ENCODE results near the gene OR4C12. TPM values are rescaled to one million over a fixed set of nuclear protein-coding genes. Genes with fewer than 3 reads are reported as not detected.

Gene OR4C12
- total RNA-seq, 1 experiment from 2014 or later, result not detected

GRCh38 chr11:50030193-50030592, 47.9 kb upstream of the OR4C12 start:
- H3K27ac ChIP-seq (ENCODE audit: insufficient read length, low read depth, low read length), result no peak overlapping the region
- no peaks in the 10 kb centered on the region for H3K23me2 ChIP-seq (ENCODE audit: insufficient read length, low read depth, low read length, poor library complexity, severe bottlenecking)
- no peak overlapping the region for H3K23ac ChIP-seq (ENCODE audit: insufficient read length, low read depth, low read length)
- H4K91ac ChIP-seq (ENCODE audit: insufficient read length, low read depth, low read length), result no peak overlapping the region
- H3K27me3 ChIP-seq (ENCODE audit: insufficient read depth, low read length), result no peaks in the 10 kb centered on the region
- no peak overlapping the region for H2BK12ac ChIP-seq (ENCODE audit: insufficient read length, low read depth, low read length)
- H3K4me1 ChIP-seq (ENCODE audit: insufficient read depth, low read length), result no peaks in the 10 kb centered on the region
- Mint-ChIP-seq H3K4me1 (no peaks in the 10 kb centered on the region), H3K36me3 (ENCODE audit: insufficient read depth in 1 of 3, low read depth in 3 of 3) (peaks cover 0 to 44% (median 17%) of the 10 kb centered on the region in 3 experiments; a peak in 5 of 7 replicates), H3K27ac (no peak overlapping the region), H3K9me3 (peaks cover 88 to 89% of the 10 kb centered on the region in 2 experiments), H3K27me3 (ENCODE audit: low read depth) (no peaks in the 10 kb centered on the region), H3K4me3 (no peak overlapping the region)
- H4K5ac ChIP-seq (ENCODE audit: insufficient read length, low read depth, low read length), result no peak overlapping the region
- H3K9me3 ChIP-seq (ENCODE audit: control insufficient read depth, low read depth, low read length), result peaks cover 71% of the 10 kb centered on the region
- H3K79me2 ChIP-seq (ENCODE audit: insufficient read depth, low read length), result no peaks in the 10 kb centered on the region
- no peak overlapping the region for H2BK20ac ChIP-seq (ENCODE audit: low read depth, low read length, poor library complexity, severe bottlenecking)
- H3K4ac ChIP-seq (ENCODE audit: low read depth, low read length), result no peak overlapping the region
- H4K20me1 ChIP-seq (ENCODE audit: control insufficient read depth, insufficient read depth, insufficient read length), result no peaks in the 10 kb centered on the region
- no peak overlapping the region for H4K8ac ChIP-seq (replicated peaks; ENCODE audit: insufficient read length, low read depth, low read length)
- TF ChIP-seq, protein P1, sequence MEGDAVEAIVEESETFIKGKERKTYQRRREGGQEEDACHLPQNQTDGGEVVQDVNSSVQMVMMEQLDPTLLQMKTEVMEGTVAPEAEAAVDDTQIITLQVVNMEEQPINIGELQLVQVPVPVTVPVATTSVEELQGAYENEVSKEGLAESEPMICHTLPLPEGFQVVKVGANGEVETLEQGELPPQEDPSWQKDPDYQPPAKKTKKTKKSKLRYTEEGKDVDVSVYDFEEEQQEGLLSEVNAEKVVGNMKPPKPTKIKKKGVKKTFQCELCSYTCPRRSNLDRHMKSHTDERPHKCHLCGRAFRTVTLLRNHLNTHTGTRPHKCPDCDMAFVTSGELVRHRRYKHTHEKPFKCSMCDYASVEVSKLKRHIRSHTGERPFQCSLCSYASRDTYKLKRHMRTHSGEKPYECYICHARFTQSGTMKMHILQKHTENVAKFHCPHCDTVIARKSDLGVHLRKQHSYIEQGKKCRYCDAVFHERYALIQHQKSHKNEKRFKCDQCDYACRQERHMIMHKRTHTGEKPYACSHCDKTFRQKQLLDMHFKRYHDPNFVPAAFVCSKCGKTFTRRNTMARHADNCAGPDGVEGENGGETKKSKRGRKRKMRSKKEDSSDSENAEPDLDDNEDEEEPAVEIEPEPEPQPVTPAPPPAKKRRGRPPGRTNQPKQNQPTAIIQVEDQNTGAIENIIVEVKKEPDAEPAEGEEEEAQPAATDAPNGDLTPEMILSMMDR (conservative IDR thresholded peaks at IDR 0.05), result no peak
- no peak overlapping the region for H2AFZ ChIP-seq (ENCODE audit: low read length)
- H3K79me1 ChIP-seq (ENCODE audit: insufficient read depth, low read depth, low read length, poor library complexity, severe bottlenecking), result no peaks in the 10 kb centered on the region
- H3K56ac ChIP-seq (ENCODE audit: insufficient read length, low read depth, low read length), result no peak overlapping the region
- H3K14ac ChIP-seq (ENCODE audit: insufficient read depth, low read length), result no peak overlapping the region
- no peak overlapping the region for H2BK15ac ChIP-seq (ENCODE audit: low read depth, low read length)
- no peak overlapping the region for H3T11ph ChIP-seq (ENCODE audit: low read length)
- no CpG with 5 or more reads among the region's 1 CpG for WGBS (ENCODE audit: extremely low coverage, insufficient read length, low lambda C conversion rate)
- H3K4me2 ChIP-seq (ENCODE audit: insufficient read depth, insufficient read length, low read length), result no peak overlapping the region
- no peak overlapping the region for H3K18ac ChIP-seq (ENCODE audit: insufficient read length, low read depth, low read length)
- no peak overlapping the region for H2BK120ac ChIP-seq (ENCODE audit: low read depth, low read length, poor library complexity, severe bottlenecking)
- no peak overlapping the region for H3K9ac ChIP-seq (ENCODE audit: extremely low read depth, insufficient read length, low read length)
- no peak overlapping the region for H2AK5ac ChIP-seq (ENCODE audit: insufficient read length, low read length)
- H2BK5ac ChIP-seq (ENCODE audit: insufficient read length, low read length), result no peak overlapping the region
- no peak for DNase-seq

All from H9 (cell line).